Urinary bladder (tissue), 4 donors: ENCODE measurements around the gene LY6G5B. TPM values are rescaled to one million over a fixed set of nuclear protein-coding genes. Genes with fewer than 3 reads are reported as not detected.
A peak's percentile ranks its signal among the peaks of the same experiment; 100 is the strongest.

ENCODE experiments used
- DNase-seq: peaks from one replicate; pipeline ENCODE4 v3.0.0-alpha.2; 2015; ENCODE audit errors: extremely low spot score
- H3K27ac ChIP-seq: one replicate; pipeline ENCODE4 v1.5.1; 2013; ENCODE audit warnings: low read depth, mild to moderate bottlenecking, moderate library complexity
- H3K36me3 ChIP-seq: one replicate; pipeline ENCODE4 v1.6.1; 2013; ENCODE audit warnings: mild to moderate bottlenecking, moderate library complexity; ENCODE audit not compliant: insufficient read depth
- H3K4me1 ChIP-seq: one replicate; pipeline ENCODE4 v1.6.1; 2013; ENCODE audit warnings: mild to moderate bottlenecking, moderate library complexity; ENCODE audit not compliant: insufficient read depth
- H3K4me3 ChIP-seq: one replicate; pipeline ENCODE4 v1.5.1; 2013; ENCODE audit warnings: low read depth, low read length
- WGBS: extraction: QIAGEN DNeasy Blood & Tissue Kit; methylation state at CpG from one replicate; pipeline ENCODE4 v1.1.7; 2013; 5-methylcytosine and 5-hydroxymethylcytosine counted together
- polyA plus RNA-seq: library from polyadenylated mRNA; stranded (reverse); fragments of 200-250 nt; gene quantifications from one replicate; pipeline ENCODE4 v1.2.3, GENCODE V29; 2013
- total RNA-seq: library from RNA; depleted of rRNA; stranded (reverse); fragments of >200 nt; gene quantifications from one replicate; pipeline ENCODE4 v1.2.3, GENCODE V29; 2014
- donor health status: healthy with polysubstance abuse.
- donor health status: healthy.

The LY6G5B gene
- total and polyA plus RNA-seq, 2 donors = 6.0 to 7.2 TPM

DNA sequence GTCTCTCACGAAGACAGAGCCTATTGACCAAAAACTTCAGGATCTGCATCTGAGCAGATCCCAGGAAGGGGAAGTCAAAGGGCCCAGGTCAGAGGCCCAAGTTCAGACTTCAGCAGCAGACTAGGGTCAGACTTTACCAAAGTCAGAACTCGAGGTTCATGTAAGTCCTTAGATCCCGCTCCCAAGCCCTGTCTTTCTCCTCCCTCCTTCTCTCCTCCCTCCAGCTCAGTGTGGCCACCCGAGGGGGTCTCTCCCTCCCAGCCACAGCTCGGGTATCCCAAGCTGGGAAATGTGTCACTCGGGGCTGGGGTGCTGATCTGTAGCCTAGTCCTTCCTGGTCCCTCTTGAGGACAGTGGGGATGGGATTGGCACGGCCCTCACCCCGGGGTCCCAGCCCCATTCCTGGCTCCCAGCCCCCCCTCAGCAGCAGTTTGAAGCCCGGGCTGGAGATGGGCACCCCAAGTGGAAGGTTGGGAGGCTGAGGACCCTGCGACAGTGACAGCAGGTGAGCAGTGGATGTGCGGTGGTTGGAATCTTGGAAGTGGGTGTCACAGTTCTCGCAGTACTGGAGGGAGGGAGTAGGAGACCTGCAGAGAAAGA lies 7.6 kb upstream of the LY6G5B start:
- Histone ChIP-seq H3K4me3 (no peak overlapping the region), H3K27ac (no peak overlapping the region), H3K4me1 (peaks cover 3% of the 10 kb centered on the region), H3K36me3 (no peaks in the 10 kb centered on the region)
- DNase-seq = no peak
- WGBS = 90% methylated on average over 12 of the region's 12 CpGs

DNA sequence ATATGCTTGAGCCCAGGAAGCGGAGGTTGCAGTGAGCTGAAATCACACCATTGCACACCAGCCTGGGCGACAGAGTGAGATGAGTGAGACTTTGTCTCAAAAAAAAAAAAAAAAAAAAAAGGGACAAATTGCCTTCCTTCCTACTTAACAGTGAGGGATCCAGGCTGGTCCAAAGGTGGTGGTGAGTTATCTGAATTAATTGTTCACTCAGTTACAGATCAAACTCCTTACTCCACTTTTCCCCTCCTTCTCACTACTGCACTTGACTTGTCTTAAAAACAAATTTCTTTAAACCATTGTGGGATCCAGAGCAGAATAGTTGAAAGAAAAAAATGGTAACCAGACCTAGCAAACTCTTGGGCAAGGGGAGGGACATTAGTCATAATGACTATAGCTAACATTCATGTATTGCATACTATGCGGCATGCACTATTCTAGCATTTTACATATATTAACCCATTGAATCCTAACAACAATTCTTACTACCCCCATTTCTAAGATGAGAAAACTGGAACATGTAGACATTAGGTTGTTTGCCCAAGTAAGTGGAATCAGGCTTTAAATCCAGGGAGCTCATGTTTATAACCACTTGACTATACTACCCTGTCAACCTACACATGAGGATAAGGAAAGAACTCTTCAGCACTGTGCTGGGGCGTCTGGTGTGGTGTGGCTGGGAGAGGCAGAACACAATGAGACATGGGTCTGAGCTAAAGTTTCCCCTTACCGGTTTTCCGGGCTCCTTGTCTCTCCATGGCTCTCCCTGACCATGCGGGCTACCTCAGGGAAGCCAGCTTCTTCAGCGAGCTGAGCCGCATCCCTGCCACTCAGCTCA lies 6.4 kb upstream of the LY6G5B start:
- Histone ChIP-seq H3K36me3 (no peaks in the 10 kb centered on the region), H3K4me1 (peaks cover 3% of the 10 kb centered on the region), H3K4me3 (peak overlapping the region; percentile 80), H3K27ac (peak overlapping the region; percentile 49)
- no peak for DNase-seq
- WGBS = 56% methylated on average over 9 of the region's 9 CpGs

DNA sequence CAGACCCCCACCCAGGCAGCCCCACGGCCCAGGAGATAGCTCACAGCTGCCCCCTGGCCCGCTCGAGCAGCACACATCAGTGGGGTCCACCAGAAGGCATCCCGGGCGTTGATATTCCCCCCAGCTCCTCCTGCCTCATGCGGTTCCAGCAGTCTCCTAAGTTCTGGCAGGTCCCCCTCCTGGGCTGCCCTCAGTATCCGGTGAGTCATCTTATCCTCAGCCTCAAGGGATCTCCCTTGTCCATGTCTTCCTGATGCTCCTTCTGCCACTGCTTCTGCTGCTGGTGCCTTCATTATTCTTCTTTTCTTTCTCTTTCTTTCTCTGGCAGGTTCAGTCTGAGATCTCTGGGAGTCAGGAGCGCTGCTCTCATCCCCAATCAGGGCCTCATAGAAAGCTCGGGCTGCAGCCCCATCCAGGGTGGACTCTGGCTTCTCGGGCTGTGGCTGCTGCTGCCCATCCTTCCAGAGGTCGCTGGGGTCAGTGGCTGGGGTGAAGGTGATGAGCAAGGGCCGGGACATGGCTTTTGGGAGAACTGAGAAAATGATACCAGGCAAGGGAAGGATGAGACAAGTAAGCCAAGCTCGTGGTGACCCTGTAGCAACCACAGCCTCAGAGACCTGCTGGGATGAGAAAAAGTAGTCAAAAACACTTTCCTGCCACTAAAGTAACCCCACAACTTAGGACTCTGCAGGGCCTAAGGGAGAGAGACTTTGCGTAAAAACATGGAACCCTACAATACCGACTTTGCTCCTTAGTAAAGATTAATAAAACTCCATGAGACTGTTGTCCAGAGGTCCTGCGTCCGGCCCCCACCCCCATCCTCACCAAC lies 5.6 kb upstream of the LY6G5B start:
- H3K4me1 ChIP-seq = peaks cover 3% of the 10 kb centered on the region
- no peak for DNase-seq
- 10% methylated on average over 17 of the region's 17 CpGs for WGBS

GRCh38 chr6:31664790-31665500 lies 4.8 kb upstream of the LY6G5B start, which contains the start of gene GPANK1:
Gene GPANK1 (minus strand): TSS chr6:31664997. CDS start chr6:31664478, 519 bp downstream.
- Histone ChIP-seq H3K36me3 (peaks cover 6% of the 10 kb centered on the region), H3K4me3 (peak within 1 kb of the TSS; percentile 80), H3K4me1 (no peaks in the 10 kb centered on the region), H3K27ac (peak within 1 kb of the TSS; percentile 92)
- DNase-seq = peak; percentile 92
- WGBS = under 1% methylated on average over 39 of the region's 39 CpGs

More for the DNA sequence above, 5.6 kb upstream of the LY6G5B start:
- peak overlapping the region; percentile 80 for H3K4me3 ChIP-seq
- peaks cover 1% of the 10 kb centered on the region for H3K36me3 ChIP-seq
- H3K27ac ChIP-seq = peak overlapping the region; percentile 92

- DNase-seq = peak; percentile 97
- peak within 1 kb of the TSS; percentile 92 for H3K27ac ChIP-seq
- no peaks in the 10 kb centered on the region for H3K4me1 ChIP-seq
- peak within 1 kb of the TSS; percentile 80 for H3K4me3 ChIP-seq
- whole genome bisulfite sequencing = under 1% methylated on average over 63 of the region's 63 CpGs
- peaks cover 7% of the 10 kb centered on the region for H3K36me3 ChIP-seq
These were observed 4.1 kb upstream of the LY6G5B start, which contains the start of gene CSNK2B for GRCh38 chr6:31665501-31666336. Gene CSNK2B (plus strand): TSS chr6:31666080. CDS start chr6:31666832, 752 bp downstream.

GRCh38 chr6:31666337-31666965 lies 3.3 kb upstream of the LY6G5B start:
- DNase-seq = no peak
- peak overlapping the region; percentile 87 for H3K27ac ChIP-seq
- H3K36me3 ChIP-seq = peaks cover 8% of the 10 kb centered on the region
- peak overlapping the region; percentile 80 for H3K4me3 ChIP-seq
- H3K4me1 ChIP-seq = no peaks in the 10 kb centered on the region
- 4% methylated on average over 15 of the region's 15 CpGs for WGBS

GRCh38 chr6:31676322-31676903 lies 6.6 kb downstream of the LY6G5B start:
- WGBS = 85% methylated on average over 4 of the region's 4 CpGs
- H3K36me3 ChIP-seq = peaks cover 2% of the 10 kb centered on the region
- DNase-seq = no peak

DNA sequence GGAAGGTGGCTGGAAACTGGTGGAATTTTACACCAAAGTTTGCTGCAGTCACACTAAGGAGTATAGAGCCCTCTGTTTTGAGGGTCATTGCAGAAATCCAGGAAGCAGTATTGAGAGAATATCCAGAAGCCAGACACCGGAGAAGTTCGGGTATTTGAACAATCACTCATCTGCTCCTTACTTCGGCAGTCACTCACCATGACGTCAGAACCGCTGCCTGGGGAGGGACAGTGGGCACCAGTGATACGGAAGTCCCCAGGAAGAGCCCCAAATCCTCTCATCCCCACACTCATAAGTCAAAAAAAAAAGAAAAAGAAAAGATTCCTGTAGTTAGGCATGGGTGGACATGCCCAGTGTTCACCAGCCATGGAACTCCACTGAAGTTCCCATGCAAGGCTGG lies 7.1 kb downstream of the LY6G5B start:
- DNase-seq = no peak
- H3K4me3 ChIP-seq = no peak overlapping the region
- 72% methylated on average over 6 of the region's 6 CpGs for WGBS

More at GRCh38 chr6:31676322-31676903, 6.6 kb downstream of the LY6G5B start:
- Histone ChIP-seq H3K4me3 (no peak overlapping the region), H3K27ac (no peak overlapping the region), H3K4me1 (no peaks in the 10 kb centered on the region)

DNA sequence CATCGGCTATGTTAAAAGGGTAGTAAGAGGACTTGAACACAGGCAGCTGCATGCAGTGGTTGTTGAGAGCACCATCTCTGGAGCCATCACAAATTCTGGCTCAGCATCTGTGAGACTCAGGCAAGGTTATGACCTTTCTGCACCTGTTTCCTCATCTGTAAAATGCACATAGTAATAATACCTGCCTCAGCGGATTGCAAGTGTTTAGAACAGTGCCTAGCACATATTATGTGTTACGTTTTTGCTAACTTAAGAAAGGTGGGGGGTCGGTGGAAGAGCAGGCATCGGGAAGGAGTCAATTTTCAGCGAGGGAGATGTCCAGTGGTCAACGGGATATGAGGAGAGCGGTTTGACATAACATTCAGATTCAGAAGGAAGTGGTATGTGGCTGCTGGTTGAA lies 8.2 kb downstream of the LY6G5B start:
- Histone ChIP-seq H3K4me3 (no peak overlapping the region), H3K27ac (no peak overlapping the region), H3K4me1 (no peaks in the 10 kb centered on the region), H3K36me3 (peaks cover 2% of the 10 kb centered on the region)
- DNase-seq = no peak
- WGBS = 72% methylated on average over 8 of the region's 8 CpGs

More for the DNA sequence above, 7.1 kb downstream of the LY6G5B start:
- no peak overlapping the region for H3K27ac ChIP-seq
- H3K4me1 ChIP-seq = no peaks in the 10 kb centered on the region
- H3K36me3 ChIP-seq = peaks cover 2% of the 10 kb centered on the region

- WGBS = 9% methylated on average over 17 of the region's 17 CpGs
- Histone ChIP-seq H3K36me3 (no peaks in the 10 kb centered on the region), H3K4me1 (no peaks in the 10 kb centered on the region), H3K27ac (peak within 1 kb of the TSS; percentile 54), H3K4me3 (peak within 1 kb of the TSS; percentile 36)
- DNase-seq = peak; percentile 73
These were observed 10.7 kb downstream of the LY6G5B start, which contains the start of gene LY6G5C for GRCh38 chr6:31680226-31681134. Gene LY6G5C (minus strand): TSS chr6:31681067. CDS start chr6:31680373, 694 bp downstream.
